ENCODE results near the gene RCN1.

- TF ChIP-seq CTCF (IDR thresholded peaks at IDR 0.05) (no peak), ZFX (IDR thresholded peaks at IDR 0.05; ENCODE audit: borderline replicate concordance) (no peak)
Observed at GRCh38 chr11:32107647-32108046, 16.8 kb downstream of the RCN1 start.

Data from 22Rv1 (cell line).